K562 (cell line): ENCODE measurements around the gene CFHR1. TPM values are rescaled to one million over a fixed set of nuclear protein-coding genes. Genes with fewer than 3 reads are reported as not detected.
"Not testable (repeated sequence)": the region's sequence is repeated elsewhere in the genome, so short reads cannot be mapped to it uniquely, and the experiment has no call there.

Experiments
- ATAC-seq: fragments of 200-7000 bp; cut with Tn5 transposase; 3 replicates; pipeline ENCODE4 v1.9.1; 2020; ENCODE audit warnings: moderate library complexity
- Bru-seq: library from RNA; stranded (reverse); fragments of 400-500 nt; gene quantifications from one replicate; lab custom pipeline; 2021; lab: Mats Ljungman, UMichigan
- BruChase-seq, 2 experiments: library from RNA; stranded (reverse); fragments of 400-500 nt; gene quantifications; one replicate each; lab custom pipeline; 2021; lab: Mats Ljungman, UMichigan
- BruUV-seq: library from RNA; stranded (reverse); fragments of 400-500 nt; replicated peaks from 2 replicates; lab custom pipeline; 2021; lab: Mats Ljungman, UMichigan
- CTCF ChIA-PET: fragments of 300-600 bp; formaldehyde crosslinking; extraction: SDS; loops from one replicate; lab custom pipeline; 2021; ENCODE audit warnings: low intra/inter-chr PET ratio; lab: Yijun Ruan, JAX
- POLR2A ChIA-PET: fragments of 300-600, 350-650 bp; sonication (Branson Sonifier 250); formaldehyde crosslinking; extraction: SDS; loops from one replicate; lab custom pipeline; 2021; ENCODE audit warnings: antibody characterized with exemption, inconsistent platforms; lab: Yijun Ruan, JAX
- DNase-seq, 4 experiments: peaks; one replicate each; pipeline versions ENCODE4 v3.0.0 to v3.0.0-alpha.2; 2011 to 2018; ENCODE audit warnings: low spot score in 3 of 4, mixed read lengths in 3 of 4; ENCODE audit errors: extremely low read depth in 1 of 4
- FAIRE-seq: peaks from 2 replicates; lab custom pipeline; 2011; peaks lifted over from hg19 to GRCh38; lab: Jason Lieb, UNC
- H2AFZ ChIP-seq: 2 replicates; pipeline ENCODE4 v1.6.0; 2011; ENCODE audit warnings: low read depth, low read length, control low read depth, inconsistent platforms
- H3K27ac ChIP-seq: fragments of 200-600 bp; 3 replicates; pipeline ENCODE4 v1.8.0; 2011; ENCODE audit warnings: low read depth, mild to moderate bottlenecking, control low read depth, inconsistent platforms, low read length, moderate library complexity, mixed read lengths; ENCODE audit errors: extremely low read depth
- H3K27me3 ChIP-seq, 2 experiments: fragments of 300-600 bp in 1 of 2; 2 replicates in 1 of 2; 3 replicates in 1 of 2; pipeline versions ENCODE4 v1.6.0 to v1.8.0; 2011; ENCODE audit warnings: inconsistent platforms in 2 of 2, low read length in 2 of 2, mild to moderate bottlenecking in 1 of 2, mixed read lengths in 1 of 2, moderate library complexity in 1 of 2; ENCODE audit not compliant: control insufficient read depth in 2 of 2, insufficient read depth in 2 of 2
- H3K36me3 ChIP-seq: fragments of 300-600 bp; 3 replicates; pipeline ENCODE4 v1.8.0; 2011; ENCODE audit warnings: mild to moderate bottlenecking, low read length, inconsistent platforms; ENCODE audit not compliant: control insufficient read depth, insufficient read depth
- H3K4me1 ChIP-seq, 2 experiments: fragments of 200-600 bp in 1 of 2; replicated peaks in 1 of 2; 2 replicates in 1 of 2; 3 replicates in 1 of 2; pipeline versions ENCODE4 v1.5.1 to v1.8.0; 2011; ENCODE audit warnings: inconsistent platforms in 2 of 2, low read length in 2 of 2, mild to moderate bottlenecking in 1 of 2, mixed read lengths in 1 of 2, moderate library complexity in 1 of 2; ENCODE audit not compliant: control insufficient read depth in 2 of 2, insufficient read depth in 2 of 2
- H3K4me2 ChIP-seq: 2 replicates; pipeline ENCODE4 v1.6.1; 2011; ENCODE audit warnings: low read length, control low read depth, inconsistent platforms, mixed read lengths; ENCODE audit not compliant: insufficient read depth
- H3K4me3 ChIP-seq: fragments of 200-600 bp; sonication (generic), shearing (Covaris generic); 2 replicates; pipeline ENCODE4 v1.5.1; 2016; ENCODE audit warnings: control low read depth, inconsistent platforms
- H3K79me2 ChIP-seq: fragments of 200-600 bp; 3 replicates; pipeline ENCODE4 v1.8.0; 2011; ENCODE audit warnings: low read length, inconsistent platforms; ENCODE audit not compliant: control insufficient read depth, insufficient read depth
- H3K9ac ChIP-seq, 2 experiments: 2 replicates each; pipeline versions ENCODE4 v1.6.0 to v1.6.1; 2011; ENCODE audit warnings: low read depth in 2 of 2, low read length in 2 of 2, control low read depth in 1 of 2, inconsistent platforms in 1 of 2, mild to moderate bottlenecking in 1 of 2, mixed read lengths in 1 of 2; ENCODE audit not compliant: insufficient read depth in 1 of 2
- H3K9me1 ChIP-seq: one replicate; pipeline ENCODE4 v1.6.0; 2011; ENCODE audit warnings: inconsistent platforms, mild to moderate bottlenecking, low read length, moderate library complexity; ENCODE audit not compliant: control insufficient read depth, insufficient read depth
- H3K9me3 ChIP-seq: replicated peaks from 2 replicates; pipeline ENCODE4 v1.5.1; 2011; ENCODE audit warnings: low read depth, low read length, inconsistent platforms; ENCODE audit not compliant: control insufficient read depth, insufficient read depth
- H4K20me1 ChIP-seq: replicated peaks from 2 replicates; pipeline ENCODE4 v1.6.1; 2011; ENCODE audit warnings: low read length, inconsistent platforms, mixed read lengths; ENCODE audit not compliant: control insufficient read depth, insufficient read depth
- C11orf30 ChIP-seq: fragments of 450-650 bp; IDR thresholded peaks from 2 replicates; pipeline ENCODE4 v1.6.1; 2016; ENCODE audit warnings: low read depth, mild to moderate bottlenecking
- MAFF ChIP-seq: IDR thresholded peaks from 2 replicates; pipeline ENCODE4 v1.6.1; 2012; ENCODE audit warnings: low read length, improper control_type of control experiment
- MAFG ChIP-seq: fragments of 450-650 bp; conservative IDR thresholded peaks from 2 replicates; pipeline ENCODE4 v1.6.1; 2016; ENCODE audit warnings: missing genetic modification characterization, missing compliant biosample characterization
- MAFK ChIP-seq: IDR thresholded peaks from 2 replicates; pipeline ENCODE4 v1.6.1; 2011; ENCODE audit warnings: low read length, improper control_type of control experiment
- ZNF316 ChIP-seq: fragments of 450-650 bp; IDR thresholded peaks from 2 replicates; pipeline ENCODE4 v1.6.1; 2016
- WGBS: fragments of 100-300 bp; shearing (Covaris generic); methylation state at CpG from one replicate; pipeline ENCODE4 v1.1.6; 2016; ENCODE audit warnings: low coverage, mixed read lengths; ENCODE audit not compliant: insufficient coverage; ENCODE audit errors: missing lambda C conversion rate; 5-methylcytosine and 5-hydroxymethylcytosine counted together
- in situ Hi-C: fragments of 300-500 bp; cut with MboI; formaldehyde crosslinking; loops from 4 replicates; pipeline ENCODE4 v1.15.0; 2018; ENCODE audit warnings: inconsistent platforms, mixed read lengths
- intact Hi-C: fragments of 100-400 bp; cut with micrococcal nuclease; formaldehyde crosslinking; loops from 2 replicates; pipeline ENCODE4 v1.14.2; 2022
- long read RNA-seq, 3 experiments: library from polyadenylated mRNA in 2 of 3; library from RNA in 1 of 3; unstranded in 2 of 3; stranded (forward) in 1 of 3; transcript quantifications; one replicate each; pipeline ENCODE4 v2.0.0, GENCODE V29; 2019 to 2022
- polyA minus RNA-seq, 3 experiments: library from RNA; depleted of rRNA, polyadenylated mRNA; stranded (reverse); fragments of >200 nt; gene quantifications; 2 replicates each; pipeline ENCODE4 v1.2.3, GENCODE V29; 2011
- polyA plus RNA-seq, 8 experiments: library from polyadenylated mRNA; depleted of rRNA in 4 of 8; stranded (reverse) in 5 of 8; unstranded in 3 of 8; fragments of >200 nt; fragmentation: Nextera tagmentation in 2 of 8; fragmentation: Illumina TruSeq in 1 of 8; extraction: Ambion mirVana in 2 of 8; extraction: Trizol in 1 of 8; gene quantifications; 2 replicates each; pipeline versions ENCODE4 v1.2.1 to v1.2.3, GENCODE V29; 2011 to 2014; ENCODE audit warnings: inconsistent platforms in 1 of 8, missing spikeins in 1 of 8
- total RNA-seq, 7 experiments: library from RNA; depleted of rRNA in 6 of 7; stranded (reverse); fragments of >200 nt in 6 of 7; fragmentation: Illumina TruSeq in 2 of 7; extraction: Trizol in 2 of 7; gene quantifications; 2 replicates each; pipeline versions ENCODE4 v1.2.1 to v1.2.3, GENCODE V29; 2011 to 2021; ENCODE audit warnings: low replicate concordance in 1 of 7

The CFHR1 gene
- not detected in 2 replicates for total RNA-seq (2011; cell fraction: chromatin; rRNA removed; ENCODE audit: low replicate concordance)
- total RNA-seq (2011; cell fraction: nucleolus; rRNA removed) = not detected in 2 replicates
- total RNA-seq (2011; cell fraction: nucleoplasm; rRNA removed) = not detected in 2 replicates
- not detected in 2 replicates for total RNA-seq (2014; rRNA removed)
- total RNA-seq (2014; rRNA removed; fragmentation: Illumina TruSeq; extraction: Trizol) = 0.16 TPM in 1 of 2 replicates, not detected in the other
- total RNA-seq (2015; rRNA removed; fragmentation: Illumina TruSeq; extraction: Trizol) = not detected in 2 replicates
- total RNA-seq (2021) = 0.18 TPM in 1 of 2 replicates, not detected in the other
- 0.05 TPM in 1 of 2 replicates, not detected in the other for polyA plus RNA-seq (2011; rRNA removed)
- polyA plus RNA-seq (2011; cell fraction: cytosol; rRNA removed) = 0.07 TPM in 1 of 2 replicates, not detected in the other
- not detected in 2 replicates for polyA plus RNA-seq (2011; cell fraction: nucleus; rRNA removed)
- polyA plus RNA-seq (2012) = not detected in 2 replicates
- polyA plus RNA-seq (2014; fragmentation: Illumina TruSeq; extraction: Trizol) = not detected in 2 replicates
- polyA plus RNA-seq (2014; fragmentation: Nextera tagmentation; extraction: Ambion mirVana) = under 1 TPM; 0.17 to 0.29 TPM
- polyA plus RNA-seq (2014; rRNA removed) = not detected in 2 replicates
- not detected in 2 replicates for polyA minus RNA-seq (2011; rRNA and poly(A)+ RNA removed)
- polyA minus RNA-seq (2011; cell fraction: cytosol; rRNA and poly(A)+ RNA removed) = not detected in 2 replicates
- polyA minus RNA-seq (2011; cell fraction: nucleus; rRNA and poly(A)+ RNA removed) = not detected in 2 replicates
- Bru-seq, nascent RNA = percentile 14 among the genes with signal in this experiment
- percentile 18 among the genes with signal in this experiment for BruChase-seq, experiment 1, labeled RNA remaining after a 2-hour chase
- BruChase-seq, experiment 2, labeled RNA remaining after a 6-hour chase = percentile 12 among the genes with signal in this experiment
- long read RNA-seq, experiment 1 = 0 reads
- long read RNA-seq, experiment 2 = 0 reads
- long read RNA-seq, experiment 3 = 0 reads

- WGBS = no CpG with 5 or more reads among the region's 1 CpG
- H3K9ac ChIP-seq, H3K79me2 ChIP-seq, H3K9me1 ChIP-seq, H3K9me3 ChIP-seq, H4K20me1 ChIP-seq, intact Hi-C loops, POLR2A ChIA-PET, H3K4me3 ChIP-seq, H3K4me2 ChIP-seq, H3K27me3 ChIP-seq, DNase-seq, H3K36me3 ChIP-seq, ATAC-seq, H2AFZ ChIP-seq, H3K4me1 ChIP-seq, BruUV-seq, CTCF ChIA-PET, H3K27ac ChIP-seq: not testable (repeated sequence)
- in situ Hi-C loops = loop anchor here (5.0 kb wide), 1 partner anchor 118 kb away; no protein-coding TSS in a partner anchor
- FAIRE-seq = peak; percentile 78
Observed at GRCh38 chr1:196819531-196819930, at the start of gene CFHR1. Gene CFHR1, plus strand, starts transcription at chr1:196819731. Its CDS starts 114 bp downstream, at chr1:196819845.

- BruUV-seq, H3K36me3 ChIP-seq, CTCF ChIA-PET, intact Hi-C loops, DNase-seq, FAIRE-seq, H3K4me3 ChIP-seq, H3K27me3 ChIP-seq, H3K27ac ChIP-seq, ATAC-seq, H3K4me1 ChIP-seq, in situ Hi-C loops, H3K9ac ChIP-seq, H3K9me3 ChIP-seq, POLR2A ChIA-PET, H3K9me1 ChIP-seq, H3K4me2 ChIP-seq, H3K79me2 ChIP-seq, H2AFZ ChIP-seq: not testable (repeated sequence)
- no CpG with 5 or more reads among the region's 4 CpGs for WGBS
- TF ChIP-seq ZNF316 = peak; percentile 79
- peak; percentile 90 for TF ChIP-seq MAFK
- peak; percentile 50; the same call in 1 of the 2 replicates for TF ChIP-seq C11orf30
- TF ChIP-seq MAFF = peak; percentile 84
- TF ChIP-seq MAFG (tag) = peak; percentile 62; the same call in 1 of the 2 replicates
- TF ChIP-seq, all 486 proteins: peak for 5; not testable (repeated sequence) for 481
- H4K20me1 ChIP-seq = not testable (repeated sequence)
Observed at GRCh38 chr1:196769823-196770222, 49.7 kb upstream of the CFHR1 start.
